G401.6 (cell line): ENCODE measurements around the gene SLC6A8.
"Not testable (repeated sequence)": the region's sequence is repeated elsewhere in the genome, so short reads cannot be mapped to it uniquely, and the experiment has no call there.

ENCODE experiments used
- FAIRE-seq: peaks from 2 replicates; lab custom pipeline; 2012; peaks lifted over from hg19 to GRCh38; lab: Jason Lieb, UNC

The SLC6A8 gene

GRCh38 chrX:153708415-153708814 lies 20.7 kb downstream of the SLC6A8 start:
- FAIRE-seq = peak; percentile 6

- no peak for FAIRE-seq
Observed at GRCh38 chrX:153709726-153710674, 22.3 kb downstream of the SLC6A8 start.

- no peak for FAIRE-seq
Observed at GRCh38 chrX:153714256-153714655, 26.5 kb downstream of the SLC6A8 start.

DNA sequence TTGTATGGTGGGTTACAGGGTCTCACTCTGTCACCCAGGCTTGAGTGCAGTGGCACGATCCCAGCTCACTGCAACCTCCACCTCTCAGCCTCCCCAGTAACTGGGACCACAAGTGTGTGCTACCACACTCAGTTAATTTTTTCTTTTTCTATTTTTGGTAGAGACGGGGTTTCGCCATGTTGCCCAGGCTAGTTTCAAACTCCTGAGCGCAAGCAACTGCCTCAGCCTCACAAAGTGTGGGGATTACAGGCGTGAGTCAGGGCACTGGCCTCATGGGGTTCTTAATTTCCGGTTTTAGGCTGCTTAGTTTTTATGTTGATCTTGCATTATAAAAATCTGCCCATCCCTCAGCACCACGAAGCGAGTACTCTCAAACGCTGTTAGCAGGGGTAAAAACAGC lies 29.7 kb downstream of the SLC6A8 start:
- no peak for FAIRE-seq

GRCh38 chrX:153719238-153719637 lies 31.5 kb downstream of the SLC6A8 start:
- no peak for FAIRE-seq

GRCh38 chrX:153719701-153720100 lies 32.0 kb downstream of the SLC6A8 start:
- no peak for FAIRE-seq

- no peak for FAIRE-seq
Observed at GRCh38 chrX:153722704-153723350, 35.1 kb downstream of the SLC6A8 start.

DNA sequence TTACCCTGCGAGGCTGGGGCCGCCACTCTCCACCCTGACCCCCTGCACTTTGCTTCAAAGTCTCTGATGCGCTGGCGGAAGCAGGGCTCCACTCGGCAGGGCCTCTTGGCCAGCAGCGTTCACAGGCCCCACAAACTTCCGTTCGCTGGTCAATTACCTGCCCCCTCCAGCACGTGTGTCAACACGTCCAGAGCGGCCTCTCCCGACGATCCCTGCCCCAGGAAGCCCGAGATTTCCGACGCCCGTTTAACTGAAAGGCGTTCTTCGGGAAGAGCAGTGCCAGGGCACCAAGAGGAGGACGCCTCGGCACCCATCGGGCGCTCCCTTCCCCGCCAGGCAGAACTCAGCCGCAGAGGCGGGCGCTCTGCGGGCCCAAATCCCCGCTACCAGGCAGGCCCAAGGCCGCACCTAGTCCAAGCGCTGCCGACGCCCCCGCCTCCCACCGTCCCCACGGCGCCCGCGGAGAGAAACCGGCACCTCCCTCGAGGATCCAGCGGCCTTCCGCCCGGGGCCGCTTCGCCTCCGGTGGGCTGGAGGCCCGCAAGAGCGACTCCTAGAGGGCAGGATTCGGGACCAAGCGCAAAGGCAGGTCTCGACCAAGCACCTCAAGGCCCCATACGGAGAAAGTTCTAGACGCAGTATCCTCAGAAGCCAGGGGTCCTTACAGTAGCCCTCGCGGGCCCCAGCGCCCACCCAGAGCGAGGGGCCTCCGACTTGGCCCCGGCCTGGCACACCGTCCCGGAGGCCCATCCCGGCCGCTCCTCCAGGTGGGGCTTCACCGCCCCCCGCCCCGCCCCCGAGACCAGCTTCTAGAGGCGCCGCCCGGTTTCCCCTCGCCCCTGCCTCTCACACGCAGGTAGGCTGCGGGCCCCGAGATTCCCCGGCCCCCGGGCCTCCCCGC lies 35.9 kb downstream of the SLC6A8 start:
- FAIRE-seq = no peak

- FAIRE-seq = no peak
Observed at GRCh38 chrX:153724252-153725038, 36.7 kb downstream of the SLC6A8 start, which contains the start of the genes ABCD1 and BCAP31. ABCD1 (plus strand) TSS chrX:153724856; CDS start chrX:153725267, 411 bp downstream. BCAP31 (minus strand) TSS chrX:153724387; CDS start chrX:153723244, 1,143 bp downstream.

DNA sequence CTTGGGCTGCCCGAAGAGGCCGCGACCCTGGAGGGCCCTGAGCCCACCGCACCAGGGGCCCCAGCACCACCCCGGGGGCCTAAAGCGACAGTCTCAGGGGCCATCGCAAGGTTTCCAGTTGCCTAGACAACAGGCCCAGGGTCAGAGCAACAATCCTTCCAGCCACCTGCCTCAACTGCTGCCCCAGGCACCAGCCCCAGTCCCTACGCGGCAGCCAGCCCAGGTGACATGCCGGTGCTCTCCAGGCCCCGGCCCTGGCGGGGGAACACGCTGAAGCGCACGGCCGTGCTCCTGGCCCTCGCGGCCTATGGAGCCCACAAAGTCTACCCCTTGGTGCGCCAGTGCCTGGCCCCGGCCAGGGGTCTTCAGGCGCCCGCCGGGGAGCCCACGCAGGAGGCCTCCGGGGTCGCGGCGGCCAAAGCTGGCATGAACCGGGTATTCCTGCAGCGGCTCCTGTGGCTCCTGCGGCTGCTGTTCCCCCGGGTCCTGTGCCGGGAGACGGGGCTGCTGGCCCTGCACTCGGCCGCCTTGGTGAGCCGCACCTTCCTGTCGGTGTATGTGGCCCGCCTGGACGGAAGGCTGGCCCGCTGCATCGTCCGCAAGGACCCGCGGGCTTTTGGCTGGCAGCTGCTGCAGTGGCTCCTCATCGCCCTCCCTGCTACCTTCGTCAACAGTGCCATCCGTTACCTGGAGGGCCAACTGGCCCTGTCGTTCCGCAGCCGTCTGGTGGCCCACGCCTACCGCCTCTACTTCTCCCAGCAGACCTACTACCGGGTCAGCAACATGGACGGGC lies 37.5 kb downstream of the SLC6A8 start:
- FAIRE-seq = no peak

DNA sequence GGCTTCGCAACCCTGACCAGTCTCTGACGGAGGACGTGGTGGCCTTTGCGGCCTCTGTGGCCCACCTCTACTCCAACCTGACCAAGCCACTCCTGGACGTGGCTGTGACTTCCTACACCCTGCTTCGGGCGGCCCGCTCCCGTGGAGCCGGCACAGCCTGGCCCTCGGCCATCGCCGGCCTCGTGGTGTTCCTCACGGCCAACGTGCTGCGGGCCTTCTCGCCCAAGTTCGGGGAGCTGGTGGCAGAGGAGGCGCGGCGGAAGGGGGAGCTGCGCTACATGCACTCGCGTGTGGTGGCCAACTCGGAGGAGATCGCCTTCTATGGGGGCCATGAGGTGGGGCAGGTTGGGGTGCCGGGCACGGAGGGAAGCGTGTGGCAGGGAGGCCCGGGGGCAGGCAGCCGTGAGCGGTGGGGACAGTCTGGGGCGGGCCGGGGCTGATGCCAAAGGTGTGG lies 38.1 kb downstream of the SLC6A8 start:
- no peak for FAIRE-seq

- FAIRE-seq = no peak
Observed at GRCh38 chrX:153726286-153727122, 38.8 kb downstream of the SLC6A8 start.

DNA sequence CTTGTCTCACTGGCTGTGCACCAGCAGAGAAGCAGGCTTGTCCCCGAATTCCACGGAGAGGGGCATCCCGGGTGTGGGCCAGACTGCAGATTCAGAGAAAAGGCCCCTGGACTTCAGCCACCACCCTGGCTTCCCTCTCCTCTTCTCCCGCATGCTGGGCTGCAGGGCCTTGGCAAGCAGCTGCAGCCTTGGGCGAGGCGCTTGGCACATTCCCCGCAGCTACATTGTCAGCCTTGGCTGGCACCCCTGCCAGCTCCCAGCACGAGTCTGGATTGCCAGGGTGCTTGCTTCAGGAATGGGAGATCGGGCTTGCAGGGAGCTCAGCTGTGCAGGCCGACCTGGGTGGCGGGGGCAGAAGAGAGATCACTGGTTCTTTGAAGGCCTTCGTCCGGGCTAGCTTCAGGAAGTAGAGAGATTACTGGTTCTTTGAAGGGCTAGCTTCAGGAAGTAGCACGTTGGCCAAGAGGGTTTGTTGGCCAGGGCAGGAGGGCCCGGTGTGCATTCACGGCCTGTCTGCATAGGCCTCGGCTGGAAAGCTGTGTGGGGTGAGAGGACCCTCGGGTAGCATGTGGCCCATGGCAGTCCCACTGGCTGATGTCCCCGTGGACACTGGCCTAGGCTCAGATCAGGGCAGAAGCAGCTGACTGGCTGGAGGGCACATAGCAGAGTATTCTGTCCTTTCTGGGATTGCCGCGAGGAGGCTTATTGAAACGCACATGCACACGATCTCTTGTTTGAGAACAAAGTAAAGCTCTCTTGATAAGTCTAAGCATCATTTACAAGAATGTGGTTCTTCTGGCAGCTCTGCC lies 39.6 kb downstream of the SLC6A8 start:
- no peak for FAIRE-seq

- FAIRE-seq = no peak
Observed at GRCh38 chrX:153728095-153728494, 40.4 kb downstream of the SLC6A8 start.

- FAIRE-seq = no peak
Observed at GRCh38 chrX:153728951-153729631, 41.4 kb downstream of the SLC6A8 start.

- FAIRE-seq = not testable (repeated sequence)
Observed at GRCh38 chrX:153730115-153730514, 42.4 kb downstream of the SLC6A8 start.

DNA sequence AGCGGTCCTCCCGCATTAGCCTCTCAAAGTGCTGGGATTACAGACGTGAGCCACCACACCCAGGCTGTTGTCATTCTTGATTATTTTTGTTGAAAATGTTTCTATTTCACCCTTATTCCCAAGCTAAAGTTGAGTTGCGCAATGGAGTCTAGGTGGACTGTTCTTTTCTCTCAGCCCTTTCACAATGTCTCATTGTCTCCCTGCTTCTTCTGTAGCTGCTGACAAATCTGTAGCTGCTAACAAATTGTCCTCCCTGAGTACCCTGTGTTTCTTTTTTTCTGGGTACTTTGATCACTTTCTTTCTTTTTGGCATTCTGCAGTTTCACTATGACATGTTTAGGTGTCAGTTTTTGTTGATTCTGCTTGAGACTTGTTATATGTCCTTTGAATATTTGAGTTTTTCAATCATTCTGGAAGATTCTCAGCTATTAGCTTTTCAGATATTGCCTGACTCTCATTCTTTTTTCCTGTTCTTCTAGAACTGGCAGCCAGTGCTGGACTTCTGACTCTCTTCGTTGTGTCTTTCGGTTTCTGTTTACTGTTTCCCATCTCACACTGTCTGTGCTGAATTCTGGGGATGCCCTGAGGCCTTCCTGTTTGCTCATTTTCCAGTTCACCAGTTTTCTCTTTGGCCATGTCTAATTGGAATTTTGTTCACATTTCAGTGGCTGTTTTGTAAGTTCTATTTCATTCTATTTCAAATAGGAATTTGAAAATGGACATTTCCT lies 43.6 kb downstream of the SLC6A8 start:
- no peak for FAIRE-seq
